HL-60 (cell line): ENCODE data around the gene KCNQ1.

ENCODE experiments used
- DNase-seq, 2 experiments: peaks; one replicate each; pipeline ENCODE4 v3.0.0-alpha.2; 2010 to 2020; ENCODE audit warnings: low read depth in 1 of 2, low spot score in 1 of 2
- H3K27ac ChIP-seq: fragments of 250-450 bp; sonication (Bioruptor Pico); replicated peaks from 2 replicates; pipeline ENCODE4 v1.5.1; 2020; ENCODE audit warnings: mild to moderate bottlenecking, moderate library complexity
- H3K27me3 ChIP-seq: fragments of 250-450 bp; sonication (Bioruptor Pico); 2 replicates; pipeline ENCODE4 v1.5.1; 2021; ENCODE audit warnings: mild to moderate bottlenecking, moderate library complexity; ENCODE audit not compliant: insufficient read depth, poor library complexity, severe bottlenecking
- H3K4me3 ChIP-seq: replicated peaks from 2 replicates; pipeline ENCODE4 v1.5.1; 2011; ENCODE audit warnings: mild to moderate bottlenecking, control low read depth, low read length; ENCODE audit not compliant: insufficient read depth
- GABPA ChIP-seq: IDR thresholded peaks from 2 replicates; pipeline ENCODE4 v1.6.1; 2012; ENCODE audit warnings: low read depth
- POLR2AphosphoS5 ChIP-seq: IDR thresholded peaks from 2 replicates; pipeline ENCODE4 v1.6.1; 2012; ENCODE audit warnings: low read depth
- SPI1 ChIP-seq: IDR thresholded peaks from 2 replicates; pipeline ENCODE4 v1.6.1; 2012; ENCODE audit warnings: low read depth, mild to moderate bottlenecking, borderline replicate concordance
- TF ChIP-seq, protein P1 (sequence below): IDR thresholded peaks from one replicate; pipeline ENCODE4 v1.5.1; 2011; ENCODE audit warnings: low read length, control low read depth, inconsistent platforms; ENCODE audit not compliant: insufficient read depth
- TF ChIP-seq, protein P2 (sequence below): IDR thresholded peaks from 2 replicates; pipeline ENCODE4 v1.6.1; 2012; ENCODE audit warnings: low read depth; ENCODE audit not compliant: insufficient replicate concordance

KCNQ1 gene

DNA sequence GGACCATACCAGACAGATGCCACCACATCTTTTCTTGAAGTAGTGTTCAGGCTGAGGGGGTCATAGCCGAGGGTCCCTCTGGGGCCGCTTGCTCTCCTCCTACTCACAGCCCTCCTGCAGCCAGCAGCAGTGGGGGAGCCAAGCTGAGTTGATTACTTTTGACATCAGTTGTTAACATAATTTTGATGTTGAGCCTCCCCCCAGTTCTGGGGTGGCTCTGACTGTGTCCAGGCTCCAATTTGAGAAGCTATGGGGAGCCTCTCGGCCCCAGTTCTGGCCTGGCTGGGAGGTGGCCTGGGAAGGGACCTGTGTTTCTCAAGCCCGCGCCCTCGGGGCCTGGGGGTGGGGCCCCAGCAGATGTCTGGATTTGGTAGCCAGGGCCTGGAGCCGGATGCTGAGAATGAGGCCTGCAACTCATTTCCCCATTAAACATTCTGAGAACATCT is 207.0 kb downstream of the KCNQ1 start:
- no peak for TF ChIP-seq SPI1
- no peak for TF ChIP-seq GABPA
- no peak for TF ChIP-seq POLR2AphosphoS5
- TF ChIP-seq, protein P1, sequence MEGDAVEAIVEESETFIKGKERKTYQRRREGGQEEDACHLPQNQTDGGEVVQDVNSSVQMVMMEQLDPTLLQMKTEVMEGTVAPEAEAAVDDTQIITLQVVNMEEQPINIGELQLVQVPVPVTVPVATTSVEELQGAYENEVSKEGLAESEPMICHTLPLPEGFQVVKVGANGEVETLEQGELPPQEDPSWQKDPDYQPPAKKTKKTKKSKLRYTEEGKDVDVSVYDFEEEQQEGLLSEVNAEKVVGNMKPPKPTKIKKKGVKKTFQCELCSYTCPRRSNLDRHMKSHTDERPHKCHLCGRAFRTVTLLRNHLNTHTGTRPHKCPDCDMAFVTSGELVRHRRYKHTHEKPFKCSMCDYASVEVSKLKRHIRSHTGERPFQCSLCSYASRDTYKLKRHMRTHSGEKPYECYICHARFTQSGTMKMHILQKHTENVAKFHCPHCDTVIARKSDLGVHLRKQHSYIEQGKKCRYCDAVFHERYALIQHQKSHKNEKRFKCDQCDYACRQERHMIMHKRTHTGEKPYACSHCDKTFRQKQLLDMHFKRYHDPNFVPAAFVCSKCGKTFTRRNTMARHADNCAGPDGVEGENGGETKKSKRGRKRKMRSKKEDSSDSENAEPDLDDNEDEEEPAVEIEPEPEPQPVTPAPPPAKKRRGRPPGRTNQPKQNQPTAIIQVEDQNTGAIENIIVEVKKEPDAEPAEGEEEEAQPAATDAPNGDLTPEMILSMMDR: no peak
- TF ChIP-seq, protein P2, sequence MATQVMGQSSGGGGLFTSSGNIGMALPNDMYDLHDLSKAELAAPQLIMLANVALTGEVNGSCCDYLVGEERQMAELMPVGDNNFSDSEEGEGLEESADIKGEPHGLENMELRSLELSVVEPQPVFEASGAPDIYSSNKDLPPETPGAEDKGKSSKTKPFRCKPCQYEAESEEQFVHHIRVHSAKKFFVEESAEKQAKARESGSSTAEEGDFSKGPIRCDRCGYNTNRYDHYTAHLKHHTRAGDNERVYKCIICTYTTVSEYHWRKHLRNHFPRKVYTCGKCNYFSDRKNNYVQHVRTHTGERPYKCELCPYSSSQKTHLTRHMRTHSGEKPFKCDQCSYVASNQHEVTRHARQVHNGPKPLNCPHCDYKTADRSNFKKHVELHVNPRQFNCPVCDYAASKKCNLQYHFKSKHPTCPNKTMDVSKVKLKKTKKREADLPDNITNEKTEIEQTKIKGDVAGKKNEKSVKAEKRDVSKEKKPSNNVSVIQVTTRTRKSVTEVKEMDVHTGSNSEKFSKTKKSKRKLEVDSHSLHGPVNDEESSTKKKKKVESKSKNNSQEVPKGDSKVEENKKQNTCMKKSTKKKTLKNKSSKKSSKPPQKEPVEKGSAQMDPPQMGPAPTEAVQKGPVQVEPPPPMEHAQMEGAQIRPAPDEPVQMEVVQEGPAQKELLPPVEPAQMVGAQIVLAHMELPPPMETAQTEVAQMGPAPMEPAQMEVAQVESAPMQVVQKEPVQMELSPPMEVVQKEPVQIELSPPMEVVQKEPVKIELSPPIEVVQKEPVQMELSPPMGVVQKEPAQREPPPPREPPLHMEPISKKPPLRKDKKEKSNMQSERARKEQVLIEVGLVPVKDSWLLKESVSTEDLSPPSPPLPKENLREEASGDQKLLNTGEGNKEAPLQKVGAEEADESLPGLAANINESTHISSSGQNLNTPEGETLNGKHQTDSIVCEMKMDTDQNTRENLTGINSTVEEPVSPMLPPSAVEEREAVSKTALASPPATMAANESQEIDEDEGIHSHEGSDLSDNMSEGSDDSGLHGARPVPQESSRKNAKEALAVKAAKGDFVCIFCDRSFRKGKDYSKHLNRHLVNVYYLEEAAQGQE: no peak
- H3K27me3 ChIP-seq: no peaks in the 10 kb centered on the region

GRCh38 chr11:2652333-2653197 is 207.8 kb downstream of the KCNQ1 start:
- TF ChIP-seq, protein P2: no peak
- TF ChIP-seq GABPA (no peak), SPI1 (no peak), POLR2AphosphoS5 (no peak)
- TF ChIP-seq, protein P1: no peak
- Histone ChIP-seq H3K27ac (no peak overlapping the region), H3K4me3 (no peak overlapping the region), H3K27me3 (no peaks in the 10 kb centered on the region)
- DNase-seq: no peak

More for the DNA sequence above, 207.0 kb downstream of the KCNQ1 start:
- H3K4me3 ChIP-seq: no peak overlapping the region
- no peak for DNase-seq
- no peak overlapping the region for H3K27ac ChIP-seq

GRCh38 chr11:2653198-2653551 is 208.4 kb downstream of the KCNQ1 start:
- H3K4me3 ChIP-seq: no peak overlapping the region
- no peaks in the 10 kb centered on the region for H3K27me3 ChIP-seq
- H3K27ac ChIP-seq: no peak overlapping the region
- TF ChIP-seq, protein P1: no peak
- no peak for TF ChIP-seq SPI1
- TF ChIP-seq POLR2AphosphoS5: no peak
- no peak for TF ChIP-seq GABPA
- TF ChIP-seq, protein P2: no peak
- no peak for DNase-seq
